HG03558 (cell line): ENCODE results near the gene ACBD7.

ENCODE experiments used
- ATAC-seq: cut with Tn5 transposase; IDR thresholded peaks from one replicate; pipeline ENCODE4 v1.9.1; 2021; ENCODE audit warnings: moderate number of reproducible peaks; ENCODE audit not compliant: unreplicated experiment; ENCODE audit errors: extremely low read depth

The ACBD7 gene

GRCh38 chr10:15092855-15093408 lies 4.4 kb upstream of the ACBD7 start:
- ATAC-seq, result no peak

GRCh38 chr10:15091418-15091817 lies 2.8 kb upstream of the ACBD7 start:
- ATAC-seq, result no peak

DNA sequence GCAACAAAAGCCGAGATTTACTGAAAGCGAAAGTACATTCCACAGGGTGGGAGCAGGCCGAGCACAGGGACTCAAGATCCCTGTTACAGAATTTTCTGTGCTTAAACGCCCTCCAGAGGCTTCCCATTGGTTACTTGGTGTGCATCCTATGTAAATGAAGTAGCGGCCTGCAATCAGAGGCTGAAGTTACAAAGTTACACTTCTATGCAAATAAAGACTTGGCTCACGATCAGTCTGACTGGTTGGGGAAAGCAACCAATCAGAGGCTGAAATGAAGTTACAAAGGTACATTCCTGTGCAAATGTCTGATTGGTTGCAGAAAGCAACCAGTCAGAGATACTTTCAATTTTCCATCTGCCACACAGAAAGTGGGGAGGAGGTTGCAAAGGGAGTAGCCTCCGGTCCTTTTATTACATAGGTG lies 4.1 kb downstream of the ACBD7 start:
- ATAC-seq, result no peak

DNA sequence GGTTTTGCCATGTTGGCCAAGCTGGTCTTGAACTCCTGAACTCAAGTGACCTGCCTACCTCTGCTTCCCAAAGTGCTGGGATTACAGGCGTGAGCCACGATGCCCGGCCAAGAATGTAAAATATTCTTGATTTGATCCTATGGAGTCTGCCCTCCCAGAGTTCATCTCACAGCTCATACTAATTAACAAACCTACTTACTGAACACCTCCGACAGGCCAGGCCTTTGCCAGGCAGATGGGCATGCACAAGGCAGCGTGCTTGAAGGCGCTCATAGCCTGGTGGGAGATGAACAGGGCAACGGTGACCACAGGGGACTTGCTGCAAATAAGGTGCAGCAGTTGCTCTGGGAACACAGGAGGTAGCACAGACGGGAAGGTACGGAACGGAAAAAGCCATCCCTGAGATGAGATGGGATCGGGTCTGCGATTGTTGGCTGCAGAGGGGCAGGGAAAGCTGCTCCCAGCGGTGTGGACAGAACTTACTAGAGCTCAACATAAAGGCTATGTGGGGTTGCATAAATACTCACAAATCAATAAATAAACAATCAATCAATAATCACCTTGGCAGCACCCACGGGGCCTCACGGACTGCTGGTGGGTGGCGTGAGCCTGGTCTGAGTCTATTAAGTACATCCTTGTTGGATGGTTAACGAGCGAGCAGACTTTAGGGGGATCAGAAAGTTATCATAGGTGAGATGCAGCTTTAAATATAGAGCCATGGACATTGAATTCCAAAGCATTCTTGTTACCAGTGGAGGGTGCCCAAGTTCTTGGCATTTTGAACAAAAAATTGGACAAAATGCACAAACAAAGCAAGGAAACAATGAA lies 4.7 kb downstream of the ACBD7 start:
- ATAC-seq, result no peak

- no peak for ATAC-seq
These were observed 13.2 kb downstream of the ACBD7 start for GRCh38 chr10:15075421-15075820.

GRCh38 chr10:15072358-15072757 lies 16.2 kb downstream of the ACBD7 start:
- ATAC-seq, result no peak

DNA sequence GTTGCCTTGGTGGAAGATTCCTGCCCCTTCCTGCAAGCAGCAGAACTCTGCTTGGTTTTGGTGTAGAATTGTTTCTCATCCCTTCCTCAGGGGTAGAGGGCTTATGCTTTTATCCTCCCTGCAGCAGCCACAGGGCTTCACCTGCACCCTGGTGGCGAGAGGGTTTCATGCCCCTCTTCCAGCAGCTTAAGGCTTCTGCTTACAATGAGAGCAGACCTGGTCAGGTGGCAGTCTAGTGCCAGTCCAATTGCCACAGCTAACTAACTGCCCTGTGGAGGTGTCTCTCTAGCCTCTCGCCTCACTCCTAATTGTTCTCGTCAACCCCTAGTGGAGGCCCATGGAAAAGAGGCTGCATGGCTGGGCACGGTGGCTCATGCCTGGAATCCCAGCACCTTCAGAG lies 19.3 kb downstream of the ACBD7 start:
- no peak for ATAC-seq

GRCh38 chr10:15068802-15069201 lies 19.8 kb downstream of the ACBD7 start:
- ATAC-seq, result no peak

- ATAC-seq, result no peak
These were observed 21.4 kb downstream of the ACBD7 start for GRCh38 chr10:15067154-15067553.

GRCh38 chr10:15060638-15061037 lies 27.9 kb downstream of the ACBD7 start:
- ATAC-seq, result no peak

DNA sequence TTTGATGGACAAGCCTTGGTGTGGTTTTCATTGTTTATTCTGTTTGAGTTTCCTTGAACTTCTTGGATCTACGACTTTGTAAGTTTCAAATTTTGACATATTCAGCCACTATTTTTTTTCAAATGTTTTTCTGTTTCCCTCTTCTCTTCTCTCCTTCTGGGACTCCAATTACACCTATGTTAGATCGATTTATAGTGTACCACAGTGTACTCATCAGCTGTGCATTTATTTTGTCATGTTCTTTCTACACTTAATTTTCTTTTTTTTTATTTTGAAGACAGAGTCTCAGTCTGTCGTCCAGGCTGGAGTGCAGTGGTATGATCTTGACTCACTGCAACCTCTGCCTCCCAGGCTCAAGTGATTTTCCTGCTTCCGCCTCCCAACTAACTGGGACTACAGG lies 28.7 kb downstream of the ACBD7 start:
- no peak for ATAC-seq

DNA sequence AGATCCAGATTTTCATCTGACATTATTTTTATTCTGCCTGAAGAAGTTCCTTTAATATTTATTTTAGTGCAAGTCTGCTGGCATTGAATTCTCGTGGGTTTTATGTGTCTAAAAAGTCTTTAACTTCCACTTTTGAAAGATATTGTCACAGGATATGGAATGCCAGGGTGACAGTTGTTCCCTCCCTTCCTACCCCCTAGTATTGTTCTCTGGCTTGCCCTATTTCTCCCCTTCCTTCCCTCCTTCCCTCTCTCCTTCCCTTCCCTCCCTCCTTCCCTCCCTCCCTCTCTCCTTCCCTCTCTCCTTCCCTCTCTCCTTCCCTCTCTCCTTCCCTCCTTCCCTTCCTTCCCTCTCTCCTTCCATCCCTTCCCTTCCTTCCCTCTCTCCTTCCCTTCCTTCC lies 29.9 kb downstream of the ACBD7 start:
- no peak for ATAC-seq

DNA sequence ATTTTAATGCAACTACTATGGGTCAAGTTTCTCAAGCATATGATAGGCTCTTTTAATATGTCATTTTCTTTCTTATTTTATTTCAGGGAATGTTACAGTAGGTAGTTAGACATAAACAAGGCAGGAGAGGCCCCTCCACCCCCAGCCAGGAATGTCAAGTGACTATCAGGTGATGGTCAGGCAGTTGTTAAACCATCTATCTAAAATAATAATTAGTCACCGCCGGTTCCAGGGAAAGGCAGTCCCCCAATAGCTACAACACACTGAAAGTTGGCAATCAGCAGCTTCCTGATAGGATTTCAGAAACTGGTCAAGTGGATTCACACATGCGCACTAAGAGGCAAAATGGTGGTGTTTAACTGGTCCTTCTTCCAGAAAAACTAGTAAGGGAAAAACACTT lies 35.5 kb downstream of the ACBD7 start:
- ATAC-seq, result no peak

DNA sequence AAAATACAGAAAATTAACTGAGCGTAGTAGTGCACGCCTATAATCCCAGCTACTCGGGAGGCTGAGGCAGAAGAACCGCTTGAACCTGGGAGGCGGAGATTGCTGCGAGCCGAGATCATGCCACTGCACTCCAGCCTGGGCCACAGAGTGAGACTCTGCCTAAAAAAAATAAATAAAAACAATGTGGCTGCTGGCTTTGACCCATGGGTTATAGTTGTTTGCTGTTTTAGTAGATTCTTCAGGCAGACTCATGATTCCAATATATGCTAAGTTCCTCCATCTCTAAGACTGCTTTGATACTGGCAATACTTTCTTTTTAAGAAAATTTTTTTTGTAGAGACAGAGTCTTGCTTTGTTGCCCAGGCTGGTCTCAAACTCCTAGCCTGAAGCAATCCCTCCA lies 36.5 kb downstream of the ACBD7 start:
- ATAC-seq, result no peak

DNA sequence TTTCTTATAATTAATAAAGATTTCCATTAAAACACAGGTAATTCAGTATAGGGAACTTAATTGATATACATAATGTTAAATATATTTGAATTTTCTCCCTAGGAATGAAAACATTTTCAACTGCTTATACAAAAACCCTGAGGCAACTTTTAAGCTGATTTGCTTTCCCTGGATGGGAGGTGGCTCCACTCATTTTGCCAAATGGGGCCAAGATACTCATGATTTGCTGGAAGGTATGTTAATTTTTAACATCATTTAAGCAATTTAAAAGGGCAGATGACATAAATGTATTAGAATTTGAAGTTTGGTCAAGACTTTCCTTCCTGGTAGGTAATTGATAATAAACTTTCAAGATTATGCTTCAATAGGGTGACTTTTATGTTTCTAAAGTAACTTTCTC lies 39.0 kb downstream of the ACBD7 start:
- ATAC-seq, result no peak

DNA sequence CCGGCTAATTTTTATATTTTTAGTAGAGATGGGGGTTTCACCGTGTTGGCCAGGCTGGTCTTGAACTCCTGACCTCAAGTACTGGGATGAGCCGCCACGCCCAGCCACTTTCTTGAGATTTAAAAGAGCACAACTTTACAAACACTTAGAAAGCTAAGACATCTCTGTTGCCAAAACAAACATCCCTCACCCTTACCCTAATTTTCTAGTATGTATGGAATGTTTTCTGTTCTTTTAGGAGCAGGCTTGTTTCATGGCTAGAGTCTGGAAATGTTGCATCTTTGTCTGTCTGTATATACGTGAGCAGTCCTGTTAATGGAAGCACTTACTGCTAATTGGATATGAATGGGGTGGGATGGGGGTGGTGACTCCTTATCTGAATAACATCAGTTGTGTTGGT lies 42.0 kb downstream of the ACBD7 start:
- no peak for ATAC-seq

GRCh38 chr10:15045380-15045779 lies 43.2 kb downstream of the ACBD7 start:
- ATAC-seq, result no peak

GRCh38 chr10:15043674-15044073 lies 44.9 kb downstream of the ACBD7 start, which contains the start of gene OLAH:
OLAH (plus strand) TSS chr10:15043943; CDS start chr10:15047289, 3,346 bp downstream.
- ATAC-seq, result no peak

- no peak for ATAC-seq
These were observed 50.2 kb downstream of the ACBD7 start for GRCh38 chr10:15038416-15038815.

DNA sequence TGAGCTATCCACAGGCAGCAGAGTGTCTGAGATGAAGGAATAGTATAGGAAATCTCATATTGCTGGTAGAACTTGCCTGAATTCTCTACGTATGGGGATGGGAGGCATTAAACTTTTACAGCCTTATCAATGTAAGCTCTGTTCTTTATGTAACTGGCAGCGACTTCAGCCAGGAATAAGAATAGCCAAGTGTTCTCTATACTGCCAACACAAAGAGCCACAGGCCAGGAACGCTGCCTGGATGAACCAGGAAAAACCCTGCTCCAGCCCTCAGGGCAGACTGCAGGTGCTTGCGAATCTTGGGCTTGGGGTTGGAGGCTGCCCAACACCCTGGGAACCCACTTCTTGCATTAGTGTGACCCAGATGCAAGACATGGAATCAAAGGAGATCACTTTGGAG lies 50.9 kb downstream of the ACBD7 start:
- no peak for ATAC-seq

DNA sequence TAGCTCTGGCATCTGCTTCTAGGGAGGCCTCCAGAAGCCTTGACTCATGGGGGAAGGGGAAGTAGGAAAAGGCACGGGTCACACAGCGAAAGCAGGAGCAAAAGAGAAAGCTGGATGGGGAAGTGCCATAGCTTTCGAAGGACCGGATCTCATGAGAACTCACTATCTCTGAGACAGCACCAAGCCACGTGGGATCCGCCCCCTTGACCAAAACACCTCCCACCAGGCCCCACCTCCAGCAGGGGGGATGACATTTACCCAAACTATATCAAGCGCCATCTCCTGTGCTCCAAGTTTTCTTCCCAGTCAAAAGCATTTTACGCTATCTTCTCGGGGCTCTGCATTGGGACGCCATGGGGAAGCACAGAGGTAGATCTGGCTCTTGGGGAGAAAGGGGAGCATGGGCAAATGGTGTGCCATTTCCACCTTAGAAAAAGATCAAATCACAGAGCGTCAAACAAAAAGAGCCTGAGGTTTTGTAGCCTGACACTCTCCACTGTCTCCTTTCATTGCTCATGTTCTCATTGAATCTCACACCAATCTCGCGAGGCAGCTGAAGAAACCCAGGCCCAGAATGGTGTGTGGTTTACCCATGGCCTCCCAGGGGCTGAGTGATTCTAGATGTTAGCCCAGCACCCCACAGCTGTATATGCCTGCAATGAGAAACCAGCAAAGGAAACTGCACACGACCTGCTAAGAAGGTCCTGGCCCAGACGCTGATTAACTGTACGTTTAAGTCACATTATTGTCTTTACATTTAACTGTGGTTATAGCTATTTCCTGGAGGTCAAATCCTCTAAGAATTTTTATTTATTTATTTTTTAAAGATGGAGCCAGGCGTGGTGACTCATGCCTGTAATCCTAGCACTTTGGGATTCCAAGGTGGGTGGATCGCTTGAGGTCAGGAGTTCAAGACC lies 52.9 kb downstream of the ACBD7 start:
- no peak for ATAC-seq
